Stimulated activated CD4-positive, alpha-beta T cell treated with anti-CD3 and anti-CD28 coated beads, Interleukin-2, amount 100 ng/mL, for 48 hours (primary cell): ENCODE results near the gene ZNF700.
"Not testable (repeated sequence)": the region's sequence is repeated elsewhere in the genome, so short reads cannot be mapped to it uniquely, and the experiment has no call there.

Experiments
- DNase-seq, 2 donors: peaks; one replicate each; pipeline ENCODE4 v3.0.0-alpha.2; 2020

The ZNF700 gene

DNA sequence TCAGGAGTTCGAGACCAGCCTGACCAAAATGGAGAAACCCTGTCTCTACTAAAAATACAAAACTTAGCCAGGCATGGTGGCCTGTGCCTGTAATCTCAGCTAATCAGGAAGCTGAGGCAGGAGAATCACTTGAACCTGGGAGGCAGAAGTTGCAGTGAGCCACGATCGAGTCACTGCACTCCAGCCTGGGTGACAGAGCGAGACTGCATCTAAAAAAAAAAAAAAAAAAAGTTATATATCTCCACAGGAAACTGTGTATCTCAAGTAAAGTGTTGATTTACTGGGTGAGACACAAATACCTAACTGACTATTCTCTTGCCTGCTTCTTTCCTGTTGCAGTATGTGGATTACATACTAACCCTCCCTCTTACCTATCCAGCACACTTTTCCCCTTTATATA lies 67.0 kb downstream of the ZNF700 start:
- DNase-seq = not testable (repeated sequence)

DNA sequence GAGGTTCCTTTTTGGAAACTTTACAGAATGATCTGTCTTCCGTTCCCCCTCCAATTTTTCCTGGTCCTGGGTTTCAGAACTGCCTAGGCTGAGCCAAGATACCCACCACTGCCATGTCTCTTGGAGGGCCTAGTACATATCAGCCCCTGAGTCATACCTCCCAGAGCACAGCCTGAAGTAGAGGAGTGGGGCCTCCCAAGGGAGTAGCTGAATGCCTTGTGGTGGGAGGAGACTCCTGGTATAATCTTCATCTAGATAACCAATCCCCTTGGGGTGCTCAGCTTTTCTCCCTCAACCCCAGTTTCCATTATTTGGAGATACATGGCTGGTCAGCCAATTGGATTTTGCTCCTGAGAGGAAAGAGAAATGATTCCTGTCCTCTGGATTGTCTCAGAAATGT lies 70.3 kb downstream of the ZNF700 start:
- DNase-seq = no peak
